ENCODE measurements around the gene PER1.
"Not testable (repeated sequence)": the region's sequence is repeated elsewhere in the genome, so short reads cannot be mapped to it uniquely, and the experiment has no call there.

Gene PER1

GRCh38 chr17:8120520-8121406, 31.4 kb downstream of the PER1 start:
- peak; percentile 91 for DNase-seq

DNA sequence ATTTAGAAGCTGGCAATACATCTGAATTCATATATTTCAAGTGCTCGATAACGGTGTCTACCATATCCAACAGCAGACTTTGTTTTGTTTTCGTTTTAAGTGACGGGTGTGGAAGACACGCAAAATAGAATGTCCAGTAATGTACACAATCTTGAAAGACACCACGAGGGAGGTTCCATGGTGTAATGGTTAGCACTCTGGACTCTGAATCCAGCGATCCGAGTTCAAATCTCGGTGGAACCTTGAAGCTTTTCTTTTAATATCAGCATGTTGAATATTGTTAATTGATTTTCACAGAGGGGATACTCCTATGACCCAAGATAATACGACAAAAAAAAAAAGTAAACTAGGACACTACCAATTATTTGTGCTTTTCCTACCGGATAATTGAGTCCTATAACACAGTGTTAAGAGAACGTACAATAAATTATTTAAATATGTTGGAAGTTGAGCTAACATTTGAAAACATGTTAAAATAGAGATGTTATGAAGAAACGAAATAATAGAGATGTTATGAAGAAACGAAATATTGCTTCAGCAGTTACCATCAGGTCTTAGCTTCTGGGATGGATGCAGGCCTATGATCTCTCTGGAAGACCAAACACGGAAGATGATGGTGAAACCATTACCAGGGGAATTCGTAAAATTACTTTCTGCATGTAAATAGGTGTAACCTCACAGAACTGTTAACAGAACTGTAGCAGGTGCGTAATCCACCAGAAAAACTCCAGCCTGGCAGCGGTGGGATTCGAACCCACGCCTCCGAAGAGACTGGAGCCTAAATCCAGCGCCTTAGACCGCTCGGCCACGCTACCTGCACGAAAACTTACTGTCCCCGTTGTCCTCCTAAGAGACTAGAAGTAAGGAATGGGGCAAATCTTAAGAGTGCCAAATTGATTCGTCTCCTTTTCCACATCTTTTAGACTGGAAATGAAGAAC, 32.4 kb downstream of the PER1 start:
- peak; percentile 91 for DNase-seq

GRCh38 chr17:8118769-8119580, 33.2 kb downstream of the PER1 start:
- DNase-seq, result peak; percentile 89

DNA sequence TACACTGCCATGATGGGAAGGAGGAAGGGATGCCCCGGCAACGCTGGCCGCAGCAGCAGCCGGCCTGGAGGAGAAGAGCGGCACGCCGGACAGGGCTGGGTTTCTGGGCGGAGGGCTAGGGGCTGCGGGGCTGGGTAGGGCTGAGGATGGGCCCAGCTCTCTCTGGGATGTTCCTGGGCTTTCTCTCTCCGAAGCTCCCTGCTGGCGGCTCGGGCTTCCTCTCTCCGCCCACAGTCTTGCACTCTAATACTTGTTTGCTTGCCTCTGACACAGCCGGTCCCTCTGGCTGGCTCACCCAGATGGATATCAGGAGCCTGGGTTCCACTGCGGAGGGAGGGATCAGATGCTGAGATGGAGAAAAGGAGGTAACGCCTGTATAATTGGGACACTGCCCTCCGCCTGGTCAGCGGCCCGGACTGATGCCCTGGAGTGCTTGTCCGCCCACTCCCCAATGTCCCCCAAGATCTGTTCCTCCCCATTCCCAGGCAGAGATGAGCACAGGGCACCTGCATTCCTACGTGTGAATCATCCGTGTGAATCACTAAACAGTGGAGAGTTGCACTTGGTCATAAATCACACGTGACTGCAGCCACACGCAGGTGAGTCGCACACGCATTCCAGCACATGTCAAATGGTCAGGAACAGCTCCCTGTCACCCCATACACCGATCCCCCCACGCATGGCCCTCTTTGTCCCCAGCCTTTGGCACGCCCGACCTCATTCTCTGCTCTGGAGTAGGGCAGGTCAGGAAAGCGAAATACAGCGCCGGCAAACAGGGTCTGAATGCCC, 34.0 kb downstream of the PER1 start, which contains the start of gene ALOXE3:
ALOXE3 (minus strand) TSS at position 535 of the 789 bp plus-strand sequence; CDS start at position 11, 524 bp downstream.
- peak; percentile 52 for DNase-seq

DNA sequence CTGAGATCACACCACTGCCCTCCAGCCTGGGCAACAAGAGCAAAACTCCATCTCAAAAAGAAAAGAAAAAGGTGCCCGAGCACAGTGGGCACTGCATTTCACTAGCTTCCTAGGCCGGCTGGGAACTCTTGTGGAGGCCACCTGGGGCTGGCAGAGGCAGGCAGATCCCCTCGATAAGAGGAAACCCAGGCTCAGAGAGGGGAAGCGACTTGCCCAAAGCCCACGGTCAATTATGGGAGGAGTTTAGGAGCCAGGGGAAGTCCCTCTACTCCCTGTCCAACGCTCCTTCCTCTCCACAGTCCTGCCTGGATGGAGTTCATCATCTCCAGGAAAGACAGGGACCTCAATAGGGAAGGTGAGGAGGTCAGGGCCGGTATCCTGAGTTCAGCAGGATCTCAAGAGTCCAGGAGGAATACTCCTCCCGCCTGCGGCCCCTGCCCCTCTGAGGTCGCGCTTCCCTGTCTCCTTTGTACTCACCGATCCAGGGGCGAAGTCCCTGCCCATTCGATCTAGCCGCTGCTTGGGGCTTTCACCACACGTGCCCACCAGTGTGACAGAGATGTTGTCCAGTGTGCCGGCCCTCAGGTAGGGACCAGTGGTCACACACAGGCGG, 34.7 kb downstream of the PER1 start:
- no peak for DNase-seq

DNA sequence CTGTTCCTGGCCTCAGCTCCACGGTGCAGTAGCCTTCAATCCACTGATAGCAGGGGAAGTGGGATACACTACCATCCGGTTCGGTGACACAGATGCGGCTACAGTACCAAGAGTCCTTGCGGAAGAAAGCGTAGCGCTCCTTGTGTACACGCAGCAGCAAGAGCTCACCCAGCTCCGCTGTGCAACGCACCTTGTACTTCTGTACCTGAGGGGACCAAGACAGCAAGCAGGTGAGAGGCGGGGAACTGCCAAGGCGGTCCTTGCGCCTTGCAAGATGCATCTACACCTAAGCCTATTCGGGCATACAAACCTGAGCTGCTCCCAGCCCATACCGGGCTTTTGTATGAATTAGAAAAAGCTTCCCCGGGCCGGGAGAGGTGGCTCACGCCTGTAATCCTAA, 35.4 kb downstream of the PER1 start:
- DNase-seq, result no peak

DNA sequence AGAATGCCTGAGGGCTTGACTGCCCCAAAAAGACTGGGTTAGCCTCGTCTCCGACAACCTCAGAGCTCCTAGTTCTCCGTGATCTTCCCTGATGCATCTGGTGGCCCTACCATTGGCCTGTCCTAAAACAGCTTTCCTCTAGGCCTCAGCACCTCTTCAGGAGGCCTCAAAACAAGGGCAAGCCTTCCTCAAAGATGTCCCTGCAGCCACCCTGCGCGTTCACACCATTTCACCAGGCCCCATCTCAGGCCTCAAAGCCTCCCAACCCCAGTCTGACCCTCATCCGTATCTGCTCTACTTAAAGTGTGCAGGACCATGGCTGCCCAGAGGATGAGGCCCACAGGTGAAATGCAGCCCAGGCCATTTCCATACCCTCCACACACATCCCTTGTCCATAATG, 41.3 kb downstream of the PER1 start:
- no peak for DNase-seq

DNA sequence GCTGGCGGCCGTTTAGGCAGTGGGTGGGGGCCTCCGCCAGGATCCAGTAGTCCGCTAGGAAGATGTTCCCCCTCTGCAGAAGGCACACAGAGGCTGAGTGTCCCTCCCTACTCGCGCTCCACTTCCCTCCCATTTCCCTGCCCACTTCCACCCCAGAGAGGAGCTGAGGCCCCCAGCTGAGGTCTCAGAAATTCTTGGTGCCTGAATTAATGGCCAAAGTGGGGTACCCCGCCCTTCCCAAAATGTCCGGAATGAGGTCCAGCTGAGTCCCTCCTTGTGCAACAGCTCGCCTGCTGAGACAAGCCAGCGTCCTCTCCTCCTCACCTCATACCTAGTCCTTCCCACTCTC, 41.8 kb downstream of the PER1 start:
- DNase-seq, result no peak

DNA sequence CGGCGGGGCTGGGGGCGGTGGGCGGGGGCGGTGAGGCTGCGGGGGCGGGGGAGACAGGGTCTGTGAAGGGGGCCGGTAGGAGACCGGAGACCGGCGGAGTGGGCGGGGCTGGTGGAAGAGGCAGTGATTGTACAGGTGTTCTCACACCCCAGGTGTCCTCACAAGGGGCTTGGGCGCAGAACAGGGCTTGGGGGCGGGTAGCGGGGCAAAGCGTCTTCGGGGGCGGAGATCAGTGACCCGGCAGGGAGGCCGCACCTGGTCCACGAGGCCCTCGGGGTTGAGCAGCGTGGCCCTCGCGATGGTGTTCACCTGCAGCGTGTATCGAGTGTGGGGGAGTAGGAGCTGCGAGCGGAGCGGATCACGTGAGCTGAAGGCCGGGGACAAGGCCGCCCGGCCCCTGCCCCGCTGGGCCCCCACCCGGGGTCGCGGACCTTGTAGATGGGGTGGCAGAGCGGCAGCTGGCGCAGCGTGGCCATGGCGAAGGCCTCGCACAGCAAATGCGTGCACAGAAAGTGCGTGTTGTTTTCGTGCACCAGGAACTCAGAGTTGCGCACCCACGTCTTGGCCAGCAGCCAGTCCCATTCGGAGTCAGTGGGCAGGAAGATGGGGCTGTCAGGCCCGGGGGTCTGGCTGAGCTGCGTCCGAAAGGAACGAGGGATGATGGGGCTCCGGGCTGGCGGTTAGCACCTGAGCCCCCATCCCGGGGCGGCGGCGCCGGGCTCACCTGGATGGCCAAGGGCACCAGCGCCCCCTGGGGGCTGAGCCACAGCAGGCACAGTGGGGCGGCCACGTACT, 42.3 kb downstream of the PER1 start:
- peak; percentile 67 for DNase-seq

DNA sequence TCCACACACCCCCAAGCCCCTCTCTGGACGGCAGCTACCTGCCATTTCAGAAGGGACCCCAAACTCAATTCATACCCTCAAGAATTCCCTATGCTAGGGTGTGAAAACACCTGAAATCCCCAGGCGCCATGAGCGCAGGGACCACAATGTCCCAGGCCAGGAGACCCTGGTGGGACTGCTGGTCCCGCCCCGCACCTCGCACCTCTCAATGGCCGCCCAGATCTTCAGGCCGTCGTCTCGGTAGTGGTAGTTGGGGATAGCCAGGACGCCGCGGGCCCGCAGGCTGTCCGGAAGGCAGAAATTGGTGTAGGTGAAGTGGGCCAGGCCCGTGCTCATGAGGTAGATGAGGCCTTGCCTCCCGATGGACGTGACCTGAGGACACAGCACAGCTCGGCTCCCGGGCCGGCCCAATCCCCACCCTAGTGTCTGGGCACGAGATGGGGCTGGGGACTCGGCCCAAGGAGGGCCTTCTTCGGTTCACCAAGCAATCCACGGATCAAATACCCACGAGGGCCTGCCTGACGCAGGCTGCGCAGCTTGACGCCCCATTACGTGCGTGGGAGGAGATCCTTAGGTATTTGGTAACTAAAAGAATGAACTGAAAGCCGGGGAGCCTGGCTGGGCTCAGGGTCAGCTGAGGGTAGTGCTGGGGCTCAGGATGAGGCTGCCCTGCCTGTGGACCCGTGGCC, 43.1 kb downstream of the PER1 start:
- no peak for DNase-seq

- not testable (repeated sequence) for DNase-seq
These were observed 45.2 kb downstream of the PER1 start for GRCh38 chr17:8106980-8107379.

DNA sequence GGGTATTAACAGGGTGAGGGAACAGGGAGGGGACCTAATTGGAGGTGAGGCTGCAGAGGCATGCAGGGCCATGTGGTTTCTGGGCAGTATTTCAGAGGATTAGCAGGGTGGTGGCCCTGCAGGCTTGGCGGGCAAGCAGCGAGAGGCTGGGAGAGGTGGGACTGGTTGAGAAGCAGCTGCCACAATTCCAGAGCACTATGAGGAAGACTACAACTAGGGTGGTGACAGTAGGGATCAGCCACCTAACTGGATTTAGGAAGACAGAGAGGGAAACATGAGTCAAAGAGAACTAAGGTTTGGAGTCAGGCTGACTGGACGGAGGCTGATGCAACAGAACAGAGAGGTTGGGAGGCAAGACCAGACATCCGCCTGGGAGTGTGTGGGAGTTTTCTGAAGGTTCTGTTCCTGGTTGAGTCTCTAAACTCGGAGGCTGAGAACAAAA, 46.2 kb downstream of the PER1 start:
- DNase-seq, result no peak

GRCh38 chr17:8104911-8105310, 47.3 kb downstream of the PER1 start:
- DNase-seq, result no peak

- no peak for DNase-seq
These were observed 48.7 kb downstream of the PER1 start for GRCh38 chr17:8103549-8103948.

DNA sequence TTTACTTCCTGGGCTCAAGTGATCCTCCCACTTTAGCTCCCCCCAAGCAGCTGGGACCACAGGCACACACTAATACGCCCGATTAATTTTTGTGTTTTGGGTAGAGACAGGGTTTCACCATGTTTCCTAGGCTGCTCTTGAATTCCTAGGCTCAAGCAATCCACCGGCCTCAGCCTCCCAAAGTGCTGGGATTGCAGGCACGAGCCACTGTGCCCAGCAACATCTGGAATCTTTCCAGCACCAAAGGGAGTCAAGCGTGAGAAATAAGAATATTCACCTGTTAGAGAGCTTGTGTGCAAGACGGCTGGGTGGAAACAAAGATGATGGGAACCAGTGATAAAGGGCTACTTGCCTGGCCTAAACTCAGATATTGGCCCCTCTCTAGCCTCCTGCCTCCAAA, 50.5 kb downstream of the PER1 start:
- DNase-seq, result peak; percentile 9

DNA sequence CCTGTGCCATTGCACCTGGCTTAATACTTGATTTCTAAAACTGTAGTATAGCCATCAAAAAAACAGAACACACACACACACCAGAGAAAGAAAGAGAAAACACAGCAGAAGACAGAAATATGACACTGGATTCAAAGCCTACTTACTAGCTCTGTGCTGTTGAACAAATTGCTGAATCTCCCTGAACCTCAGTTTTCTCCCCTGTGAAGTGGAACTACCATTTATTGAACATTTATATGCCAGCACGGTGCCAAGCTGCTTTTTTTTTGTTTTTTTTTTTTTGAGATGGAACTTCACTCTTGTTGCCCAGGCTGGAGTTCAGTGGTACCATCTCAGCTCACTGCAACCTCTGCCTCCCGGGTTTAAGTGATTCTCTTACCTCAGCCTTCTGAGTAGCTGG, 51.4 kb downstream of the PER1 start:
- DNase-seq, result no peak

GRCh38 chr17:8100111-8100510, 52.1 kb downstream of the PER1 start:
- peak; percentile 77 for DNase-seq

DNA sequence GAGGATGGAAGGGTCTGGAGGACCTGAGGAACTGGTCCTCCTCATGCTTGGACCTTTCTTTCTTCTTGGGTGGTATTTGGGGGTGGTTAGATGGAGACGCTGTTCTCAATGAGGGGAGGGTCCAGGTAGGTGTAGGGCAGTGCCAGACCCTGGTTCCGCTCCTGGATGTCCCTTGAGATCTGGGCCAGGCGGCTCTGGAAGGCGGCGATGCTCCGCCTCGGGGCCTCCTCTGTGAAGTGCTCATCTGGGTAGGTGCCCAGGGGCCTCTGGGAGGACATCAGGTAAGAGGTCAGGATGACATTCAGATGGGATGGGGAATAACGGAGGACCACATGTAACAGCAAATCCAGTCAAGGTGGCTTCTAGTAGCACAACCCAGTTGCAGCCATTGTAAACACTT, 55.7 kb downstream of the PER1 start:
- DNase-seq, result no peak

- no peak for DNase-seq
These were observed 56.8 kb downstream of the PER1 start for GRCh38 chr17:8095361-8095760.

Measured in NCI-H2171 treated with DMSO at 0.1 percent for 48 hours (cell line).